Stimulated activated CD8-positive, alpha-beta memory T cell treated with anti-CD3 and anti-CD28 coated beads, Interleukin-4, amount 100 ng/mL, for 4 hours (primary cell): ENCODE data around the gene SLIT3.

Experiments used
- DNase-seq, 2 donors: peaks; one replicate each; pipeline ENCODE4 v3.0.0-alpha.2; 2020; ENCODE audit warnings: low read depth in 2 of 2, low spot score in 1 of 2

SLIT3 gene

GRCh38 chr5:169088028-169088725 is 212.8 kb downstream of the SLIT3 start:
- DNase-seq, result no peak

GRCh38 chr5:169085636-169086035 is 215.3 kb downstream of the SLIT3 start:
- no peak for DNase-seq

DNA sequence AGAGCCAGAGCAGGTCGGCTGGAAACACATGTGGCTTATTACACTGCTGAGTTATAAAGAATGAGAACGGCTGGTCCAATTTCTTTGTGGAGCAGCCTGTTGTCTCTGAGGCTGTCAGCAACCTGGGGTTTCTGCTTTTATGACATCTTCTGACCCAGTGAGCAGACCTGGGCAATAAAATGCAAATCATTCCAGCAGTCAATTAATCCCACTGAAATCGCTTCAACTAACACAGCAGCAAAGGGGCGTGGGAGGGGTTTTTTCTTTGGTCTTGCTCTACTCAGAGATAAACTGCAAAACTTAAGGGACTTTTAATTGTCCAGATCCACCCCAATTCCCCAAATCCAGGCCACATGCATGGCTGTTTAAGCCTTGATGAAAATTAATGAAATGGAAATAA is 215.7 kb downstream of the SLIT3 start:
- no peak for DNase-seq

GRCh38 chr5:169084775-169085174 is 216.2 kb downstream of the SLIT3 start:
- DNase-seq, result no peak

DNA sequence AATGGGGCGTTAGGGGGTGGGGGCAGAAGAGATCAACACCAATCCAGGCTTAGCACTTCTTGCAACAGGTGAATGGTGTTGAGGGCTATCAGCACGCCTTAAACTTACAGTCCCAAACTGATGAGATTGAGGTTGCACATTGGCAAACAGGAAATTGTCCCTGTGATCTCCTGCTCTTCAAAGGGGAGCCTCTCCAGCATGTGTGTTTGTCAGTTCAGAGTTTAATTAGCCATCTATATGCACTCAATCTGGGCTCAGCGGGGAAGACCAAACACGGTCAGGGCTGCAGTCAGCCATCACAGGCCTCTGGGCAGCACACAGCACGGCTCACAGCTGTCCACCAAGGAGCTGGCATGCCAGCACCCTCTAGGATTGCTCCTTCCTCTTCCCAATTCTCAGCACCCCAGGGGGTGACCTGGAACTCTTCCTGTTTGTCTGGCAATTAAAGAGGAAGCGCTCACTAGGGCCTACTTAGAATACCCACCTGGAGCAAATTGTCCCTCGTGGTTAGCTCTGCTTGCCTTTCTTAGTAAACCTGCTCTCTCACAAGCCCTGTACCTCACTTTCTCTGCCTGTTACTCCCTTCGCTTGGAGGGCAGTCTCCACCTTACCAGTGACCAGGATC is 217.4 kb downstream of the SLIT3 start:
- DNase-seq, result no peak

- no peak for DNase-seq
These were observed 219.8 kb downstream of the SLIT3 start for GRCh38 chr5:169081000-169081724.

DNA sequence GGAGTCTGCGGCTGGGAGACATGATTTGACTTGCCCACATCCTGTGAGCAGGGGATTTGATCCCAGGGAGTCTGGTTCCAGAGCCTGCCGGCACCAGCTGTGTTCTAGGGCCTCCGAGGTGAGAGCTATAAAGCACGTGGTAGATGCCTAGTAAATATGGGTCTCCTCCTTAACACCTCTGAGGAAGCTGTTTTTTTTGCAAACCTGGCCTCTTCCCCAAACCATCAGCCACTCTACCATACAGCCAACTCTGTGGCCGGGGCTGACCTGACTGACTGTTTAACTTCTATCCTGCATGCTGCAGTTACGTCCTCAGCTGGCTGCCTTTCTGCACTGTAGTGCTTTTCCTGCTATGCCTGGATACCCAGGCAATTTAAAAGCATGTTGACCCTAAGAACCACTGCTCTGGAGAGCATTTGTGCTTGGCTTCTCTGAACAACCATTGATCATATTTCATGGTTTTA is 220.5 kb downstream of the SLIT3 start:
- DNase-seq, result no peak

DNA sequence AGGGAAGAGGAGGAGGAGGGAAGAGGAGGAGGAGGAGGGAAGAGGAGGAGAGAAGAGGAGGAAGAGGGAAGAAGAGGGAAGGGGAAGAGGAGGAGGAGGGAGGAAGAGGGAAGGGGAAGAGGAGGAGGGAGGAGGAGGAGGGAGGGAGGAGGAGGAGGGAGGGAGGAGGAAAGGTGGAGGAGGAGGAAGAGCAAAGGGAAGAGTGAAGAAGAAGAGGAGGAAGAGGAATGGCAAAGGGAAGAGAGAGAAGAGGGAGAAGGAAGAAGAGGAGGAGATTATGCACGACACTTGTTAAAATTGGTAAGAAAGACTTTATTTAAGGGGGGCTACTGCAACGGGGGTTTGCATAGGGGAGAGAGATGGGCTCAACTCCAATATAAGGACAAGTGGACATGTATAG is 221.2 kb downstream of the SLIT3 start:
- no peak for DNase-seq

DNA sequence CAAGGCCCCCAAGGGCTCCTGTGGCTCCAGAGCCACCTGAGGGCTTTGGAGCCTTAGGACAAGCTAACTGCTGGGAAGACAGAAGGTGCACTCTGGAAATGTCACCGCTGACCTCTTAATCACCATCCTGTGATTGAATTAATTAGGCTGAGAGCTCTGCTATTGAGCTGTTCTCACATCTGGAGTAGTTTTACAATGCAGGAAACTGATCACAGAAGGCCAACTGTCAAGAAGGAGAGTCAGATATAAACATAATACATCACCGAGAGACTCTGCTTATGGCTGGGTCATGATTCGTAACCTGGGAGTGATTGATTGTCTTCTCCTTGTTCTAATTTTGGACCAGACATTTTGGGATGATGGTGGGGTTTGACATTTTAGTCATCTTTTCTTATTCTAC is 226.1 kb downstream of the SLIT3 start:
- no peak for DNase-seq

DNA sequence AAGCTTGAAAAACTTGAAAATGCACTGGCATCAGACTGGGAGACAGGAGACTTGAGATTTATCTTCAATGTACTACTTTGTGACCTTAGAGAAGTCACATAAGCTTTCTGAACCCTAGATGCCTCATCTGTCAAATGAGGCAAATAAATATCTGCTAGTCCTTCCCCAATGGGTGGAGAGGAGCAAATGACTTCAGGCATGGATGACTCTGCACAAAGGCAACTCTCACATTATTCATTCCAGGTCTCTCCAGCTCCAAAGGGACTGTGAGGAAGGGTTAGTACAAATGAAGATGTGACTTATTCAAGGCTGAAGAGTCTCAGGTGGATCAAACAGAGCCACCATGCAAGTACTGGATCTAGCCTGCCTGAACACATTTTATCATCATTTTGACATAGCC is 228.7 kb downstream of the SLIT3 start:
- DNase-seq, result no peak

GRCh38 chr5:169070413-169070812 is 230.5 kb downstream of the SLIT3 start:
- no peak for DNase-seq

- DNase-seq, result no peak
These were observed 233.2 kb downstream of the SLIT3 start for GRCh38 chr5:169067751-169068173.

- no peak for DNase-seq
These were observed 235.5 kb downstream of the SLIT3 start for GRCh38 chr5:169065400-169065799.

DNA sequence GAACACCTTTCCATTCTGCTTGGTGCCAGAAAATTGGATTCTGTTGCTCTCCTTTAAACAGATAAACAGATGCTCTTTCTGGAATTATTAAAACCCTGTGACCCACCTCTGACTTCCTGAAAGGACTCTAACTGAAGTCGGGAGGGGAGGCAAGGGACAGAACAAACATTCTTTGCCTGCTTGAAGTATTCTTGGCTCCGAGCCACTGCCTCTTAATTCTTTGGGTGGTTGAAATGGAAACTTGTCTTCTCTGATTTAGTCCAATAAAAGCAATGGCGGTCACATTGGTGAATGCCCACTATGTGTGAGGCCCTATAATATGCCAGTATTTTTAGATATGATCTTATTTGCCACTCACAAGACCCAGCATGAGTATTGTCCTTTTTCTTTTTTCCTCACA is 236.8 kb downstream of the SLIT3 start:
- DNase-seq, result no peak

DNA sequence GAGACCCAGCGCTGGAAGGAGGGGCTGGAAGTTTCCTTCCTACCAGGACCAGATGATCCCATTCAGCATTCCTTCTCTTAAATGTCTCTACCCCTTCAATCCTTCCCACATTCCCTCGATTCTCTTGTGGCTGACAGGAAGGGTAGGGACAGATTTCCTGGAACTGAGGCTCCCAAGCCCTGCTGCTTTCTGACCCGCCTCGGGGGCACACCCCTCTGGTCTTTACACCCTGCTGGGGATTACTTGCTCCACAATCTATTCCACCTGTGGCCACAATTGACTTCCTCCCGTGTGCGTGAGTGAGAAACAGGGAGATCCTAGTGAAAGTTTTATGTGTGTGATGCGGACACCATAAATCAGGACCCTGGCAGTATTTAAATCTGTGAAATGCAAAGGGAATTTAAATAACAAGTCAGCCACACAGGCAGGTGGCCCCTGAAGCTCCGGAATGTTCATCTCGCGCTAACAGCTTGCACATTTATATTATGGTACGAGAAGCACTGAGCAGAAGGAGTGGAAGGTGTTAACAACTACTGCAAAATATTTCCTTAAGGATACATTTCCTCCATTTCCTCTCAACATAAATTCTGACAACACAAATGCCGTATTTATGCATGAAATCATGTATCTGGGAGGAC is 237.5 kb downstream of the SLIT3 start:
- no peak for DNase-seq

- no peak for DNase-seq
These were observed 238.2 kb downstream of the SLIT3 start for GRCh38 chr5:169062690-169063089.

DNA sequence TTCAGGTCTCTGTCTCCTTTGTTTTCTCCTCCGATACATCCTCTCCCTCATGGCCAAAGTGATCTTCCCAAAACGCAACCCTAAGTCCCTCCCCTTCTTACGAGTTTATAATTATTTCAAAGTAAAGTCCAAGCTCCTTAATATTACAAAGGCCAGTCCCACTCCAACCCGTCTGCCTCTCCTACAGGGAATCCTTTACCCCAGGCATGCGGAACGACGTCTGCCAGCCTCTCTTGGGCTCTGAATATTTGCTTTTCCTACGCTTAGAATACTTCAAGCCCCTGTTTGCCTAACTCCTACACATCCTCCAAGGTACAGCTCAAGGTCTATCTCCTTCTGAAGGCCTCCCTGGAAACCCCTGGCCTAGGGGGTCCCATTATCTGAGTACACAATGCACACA is 246.4 kb downstream of the SLIT3 start:
- no peak for DNase-seq

GRCh38 chr5:169052207-169052606 is 248.7 kb downstream of the SLIT3 start:
- DNase-seq, result no peak

DNA sequence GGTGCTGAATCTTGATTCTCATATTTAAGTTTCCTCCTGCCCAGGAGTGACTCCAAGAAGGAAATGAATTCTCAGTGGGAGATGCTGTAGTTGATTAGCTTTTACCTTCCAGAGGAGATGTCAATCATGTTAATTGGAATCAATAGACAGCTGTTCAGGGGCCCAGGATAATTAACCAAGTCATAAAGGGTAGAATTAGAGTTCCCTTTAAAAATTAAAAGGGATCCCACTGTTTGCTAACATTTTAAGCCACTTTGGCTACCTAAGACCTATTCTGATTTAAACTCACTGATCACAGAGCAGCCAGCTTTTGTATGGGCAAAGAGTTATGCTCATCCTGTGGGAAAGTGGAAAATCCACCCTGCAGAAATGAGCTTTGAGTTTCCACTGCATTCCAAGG is 249.6 kb downstream of the SLIT3 start:
- no peak for DNase-seq

- no peak for DNase-seq
These were observed 250.3 kb downstream of the SLIT3 start for GRCh38 chr5:169050636-169051035.

GRCh38 chr5:169050146-169050571 is 250.8 kb downstream of the SLIT3 start:
- DNase-seq, result no peak

DNA sequence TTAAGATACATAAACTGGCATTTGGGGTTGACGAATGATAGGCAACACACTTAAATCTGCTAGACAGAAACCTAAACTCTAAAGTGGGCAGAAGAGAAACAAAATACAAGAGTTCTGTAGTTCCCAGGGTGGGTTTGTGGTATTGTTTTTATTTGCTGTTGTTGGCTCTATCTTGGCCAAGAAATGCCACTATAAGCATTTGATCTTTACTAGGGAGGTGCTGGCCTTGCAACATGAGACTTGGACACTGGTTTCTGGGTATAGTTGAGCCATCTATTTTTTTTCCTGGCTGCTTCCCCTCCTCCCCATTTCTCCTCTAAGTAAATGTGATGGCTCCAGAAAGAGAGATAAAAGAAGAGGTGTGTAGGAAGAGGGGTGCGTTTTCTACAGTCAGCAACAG is 251.2 kb downstream of the SLIT3 start:
- no peak for DNase-seq
